ENCODE data around the gene PMVK. TPM values are rescaled to one million over a fixed set of nuclear protein-coding genes. Genes with fewer than 3 reads are reported as not detected.

The PMVK gene
- total RNA-seq, 2 donors from 2014 or later, result 7.0 to 18.5 TPM

GRCh38 chr1:154941333-154942013, 5.0 kb upstream of the PMVK start:
- intact Hi-C loops (cut with DNase I), result no loop called here
- Histone ChIP-seq H3K4me1 (peaks cover 27% of the 10 kb centered on the region), H3K27ac (peak overlapping the region; percentile 48 to 82 (median 66))

GRCh38 chr1:154940651-154941194, 4.2 kb upstream of the PMVK start:
- ATAC-seq (no peak), DNase-seq (no peak)
- H3K27ac ChIP-seq, result peak overlapping the region in 2 of 4 donors; percentile 82
- H3K36me3 ChIP-seq (replicated peaks in 1 of 2; ENCODE audit: insufficient read depth in 1 of 2, low read depth in 2 of 2), result no peaks in the 10 kb centered on the region
- intact Hi-C loops (cut with DNase I), result no loop called here
- H3K9me3 ChIP-seq, result no peaks in the 10 kb centered on the region
- TF ChIP-seq CTCF (IDR thresholded peaks at IDR 0.05), result no peak
- no peak for TF ChIP-seq POLR2A (IDR thresholded peaks at IDR 0.05)
- H3K4me1 ChIP-seq, result peaks cover 31% of the 10 kb centered on the region
- H3K4me3 ChIP-seq, result no peak overlapping the region
- no peaks in the 10 kb centered on the region for H3K27me3 ChIP-seq
- 64 to 84% methylated on average over 4 to 8 of the region's 8 CpGs for WGBS, 2 donors

More at GRCh38 chr1:154941333-154942013, 5.0 kb upstream of the PMVK start:
- no peak for TF ChIP-seq POLR2A (IDR thresholded peaks at IDR 0.05)
- no peak for TF ChIP-seq CTCF (IDR thresholded peaks at IDR 0.05)
- Histone ChIP-seq H3K36me3 (replicated peaks in 1 of 2; ENCODE audit: insufficient read depth in 1 of 2, low read depth in 2 of 2) (no peaks in the 10 kb centered on the region), H3K4me3 (no peak overlapping the region), H3K9me3 (no peaks in the 10 kb centered on the region), H3K27me3 (no peaks in the 10 kb centered on the region)
- ATAC-seq (no peak), DNase-seq (peak; percentile 68 to 86 (median 80))
- WGBS, 2 donors, result 27 to 45% methylated on average over 3 to 5 of the region's 5 CpGs

GRCh38 chr1:154940213-154940560, 3.7 kb upstream of the PMVK start:
- Histone ChIP-seq H3K4me3 (no peak overlapping the region), H3K36me3 (replicated peaks in 1 of 2; ENCODE audit: insufficient read depth in 1 of 2, low read depth in 2 of 2) (no peaks in the 10 kb centered on the region), H3K4me1 (peaks cover 34% of the 10 kb centered on the region), H3K9me3 (no peaks in the 10 kb centered on the region), H3K27me3 (no peaks in the 10 kb centered on the region), H3K27ac (peak overlapping the region in 1 of 4 donors; percentile 6)
- WGBS, 2 donors, result 91% methylated on average over 1 of the region's 1 CpG; no CpG with 5 or more reads in 1 of the 2 donors
- ATAC-seq, result no peak
- TF ChIP-seq POLR2A (IDR thresholded peaks at IDR 0.05) (no peak), CTCF (IDR thresholded peaks at IDR 0.05) (no peak)
- DNase-seq, result no peak
- intact Hi-C loops (cut with DNase I), result no loop called here

GRCh38 chr1:154938604-154939399, 2.3 kb upstream of the PMVK start:
- H3K4me1 ChIP-seq, result peaks cover 34% of the 10 kb centered on the region
- intact Hi-C loops (cut with DNase I), result no loop called here

More at GRCh38 chr1:154938604-154939399, 2.3 kb upstream of the PMVK start:
- TF ChIP-seq CTCF (IDR thresholded peaks at IDR 0.05) (no peak), POLR2A (IDR thresholded peaks at IDR 0.05) (no peak)
- Histone ChIP-seq H3K9me3 (no peaks in the 10 kb centered on the region), H3K36me3 (replicated peaks in 1 of 2; ENCODE audit: insufficient read depth in 1 of 2, low read depth in 2 of 2) (no peaks in the 10 kb centered on the region), H3K27ac (peak overlapping the region in 2 of 4 donors; percentile 96 to 99), H3K4me3 (no peak overlapping the region), H3K27me3 (no peaks in the 10 kb centered on the region)
- no peak for DNase-seq
- 83 to 86% methylated on average over 7 of the region's 7 CpGs for whole genome bisulfite sequencing, 2 donors
- ATAC-seq, result no peak
